GM21381 (cell line): ENCODE measurements around the gene ZC3H7B.

Experiments
- ATAC-seq: cut with Tn5 transposase; IDR thresholded peaks from one replicate; pipeline ENCODE4 v1.9.1; 2021; ENCODE audit warnings: mild to moderate bottlenecking, moderate library complexity; ENCODE audit not compliant: unreplicated experiment

The ZC3H7B gene

DNA sequence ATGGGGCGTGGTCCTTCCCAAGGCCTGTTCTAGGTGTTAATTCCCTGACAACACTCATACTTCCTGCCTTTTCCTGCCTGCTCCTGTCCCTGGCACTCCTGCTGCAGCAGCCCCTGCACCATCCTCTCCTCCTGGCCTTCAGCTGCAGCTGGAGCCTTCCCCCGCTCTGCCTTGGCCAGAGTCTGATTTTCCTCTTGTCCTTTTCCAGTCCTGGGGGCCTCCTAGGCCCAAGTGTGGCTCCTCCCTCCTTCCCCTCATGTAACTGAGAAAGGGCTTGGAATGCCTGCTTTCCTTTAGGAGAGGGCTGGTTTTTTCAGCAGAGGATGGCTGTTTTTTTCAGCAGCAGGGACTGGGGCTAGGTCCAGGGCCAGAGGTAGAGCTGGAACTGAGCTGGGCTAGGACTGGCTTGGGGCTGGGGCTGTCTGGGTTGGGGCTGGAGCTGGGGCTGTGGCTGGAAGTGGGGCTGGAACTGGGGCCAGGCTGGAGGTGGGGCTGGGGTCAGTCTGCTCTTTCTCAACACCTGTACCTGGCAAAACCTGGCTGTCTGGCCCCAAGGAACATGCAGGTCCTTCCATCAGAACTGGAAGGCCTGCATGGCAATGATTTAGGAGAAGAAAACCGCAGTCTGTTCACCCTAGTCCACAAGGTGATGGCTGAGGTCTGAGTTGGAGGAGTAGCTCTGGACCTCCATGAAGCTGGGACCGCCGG, 23.6 kb downstream of the ZC3H7B start:
- no peak for ATAC-seq

DNA sequence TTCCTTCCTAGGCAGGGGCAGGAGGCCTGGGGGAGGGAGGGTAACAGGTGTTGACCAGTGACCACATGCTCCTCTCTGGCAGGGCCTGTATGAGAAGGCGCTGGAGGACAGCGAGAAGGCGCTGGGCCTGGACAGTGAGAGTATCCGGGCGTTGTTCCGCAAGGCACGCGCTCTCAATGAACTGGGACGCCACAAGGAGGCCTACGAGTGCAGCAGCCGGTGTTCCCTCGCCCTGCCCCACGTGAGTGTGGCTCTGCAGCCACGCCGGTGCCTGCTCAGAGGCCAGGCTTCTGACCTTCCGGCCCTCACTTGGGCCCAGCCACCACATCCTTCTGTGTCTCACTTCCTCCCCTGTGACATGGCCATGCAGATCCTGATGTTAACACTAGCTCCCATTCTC, 25.8 kb downstream of the ZC3H7B start:
- ATAC-seq: no peak

DNA sequence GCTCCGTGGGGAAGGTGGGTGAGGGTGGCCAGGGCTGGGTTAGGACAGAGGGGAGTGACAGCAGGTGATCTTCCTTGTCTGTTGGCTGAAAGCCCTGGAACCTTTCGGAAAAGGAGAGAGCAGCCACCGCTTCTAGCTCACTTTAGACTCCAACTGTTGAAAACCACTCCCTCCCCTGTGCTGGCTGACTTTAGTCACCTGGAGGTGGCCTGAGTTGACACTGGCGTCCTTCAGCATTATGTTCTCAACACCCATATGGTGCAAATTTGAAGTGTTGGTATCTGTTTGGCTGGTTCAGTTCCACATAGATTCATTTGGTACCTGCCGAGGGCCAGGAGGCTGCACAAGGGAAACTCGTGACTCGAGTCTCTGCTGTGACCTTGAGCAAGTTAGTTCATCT, 28.8 kb downstream of the ZC3H7B start:
- ATAC-seq: no peak

DNA sequence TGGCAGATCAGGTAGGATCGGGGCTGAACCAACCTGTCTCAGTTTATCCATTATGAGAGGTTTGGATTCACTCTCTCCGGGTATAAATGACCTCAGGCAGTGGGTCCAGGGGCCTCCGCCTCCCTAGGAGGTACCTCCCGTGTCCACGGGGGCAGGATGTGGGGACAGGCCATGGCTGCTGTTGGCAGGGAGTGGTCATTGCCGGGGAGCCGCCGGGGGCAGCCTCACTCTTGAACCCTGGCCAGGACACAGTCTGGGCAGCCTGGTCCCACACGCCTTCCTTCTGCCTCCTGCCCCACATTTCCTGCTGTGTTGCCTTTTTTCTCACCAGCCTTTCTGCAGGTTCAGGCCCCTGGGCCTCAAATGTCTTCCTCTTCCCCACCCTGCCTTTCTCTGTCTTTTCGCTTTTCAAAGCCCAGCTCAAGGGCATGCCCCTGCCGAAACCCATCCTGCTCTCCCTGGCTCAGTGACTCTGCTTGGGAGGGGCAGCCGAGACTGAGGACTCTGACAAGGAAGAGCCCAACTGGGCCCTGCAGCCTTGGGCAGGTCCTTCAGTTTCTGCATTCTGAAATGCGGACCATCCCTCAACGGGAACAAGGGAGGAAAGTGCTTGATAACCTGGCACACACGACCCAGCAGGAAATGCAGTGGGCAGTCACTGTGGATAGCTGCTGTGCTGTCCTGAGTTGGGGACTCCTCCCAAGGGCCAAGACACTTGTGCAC, 31.1 kb downstream of the ZC3H7B start:
- ATAC-seq: no peak

DNA sequence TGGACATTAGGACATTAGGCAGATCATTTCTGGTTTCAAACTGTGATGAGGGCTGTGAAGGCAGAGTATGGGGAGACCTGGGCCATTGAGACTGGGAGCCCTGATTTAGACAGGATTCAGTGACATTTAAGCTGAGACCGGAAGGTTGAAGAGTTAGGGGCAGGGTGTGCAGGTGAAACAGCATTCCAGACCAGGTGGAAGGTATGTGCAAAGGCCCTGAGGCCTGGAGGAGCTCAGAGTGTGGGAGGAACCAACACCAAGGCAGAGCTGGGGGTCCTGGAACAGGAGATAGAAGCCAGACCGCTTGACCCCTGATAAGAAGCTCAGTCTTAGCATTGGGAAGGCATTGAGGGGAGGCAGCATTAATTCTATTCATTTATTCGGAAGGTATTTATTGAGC, 32.5 kb downstream of the ZC3H7B start:
- ATAC-seq: no peak

DNA sequence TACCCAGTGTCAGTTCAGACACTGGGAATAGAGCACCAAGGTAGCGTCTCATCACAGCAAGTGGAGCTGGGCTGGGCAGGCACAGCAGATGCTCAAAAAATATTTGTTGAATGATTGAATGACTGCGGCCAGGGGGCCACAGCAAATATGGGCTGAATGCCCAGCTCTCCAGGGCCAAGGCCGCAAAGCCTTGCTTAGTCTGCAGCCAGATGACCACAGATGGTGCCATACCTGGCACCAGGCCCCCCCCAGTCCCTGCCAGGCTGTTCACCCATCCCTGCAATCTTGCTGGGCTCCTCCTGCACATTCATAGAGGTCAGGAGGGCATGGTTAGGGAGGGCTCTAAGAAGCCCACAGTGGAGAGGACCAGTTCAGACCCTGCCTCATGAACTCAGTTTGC, 32.9 kb downstream of the ZC3H7B start:
- ATAC-seq: no peak

DNA sequence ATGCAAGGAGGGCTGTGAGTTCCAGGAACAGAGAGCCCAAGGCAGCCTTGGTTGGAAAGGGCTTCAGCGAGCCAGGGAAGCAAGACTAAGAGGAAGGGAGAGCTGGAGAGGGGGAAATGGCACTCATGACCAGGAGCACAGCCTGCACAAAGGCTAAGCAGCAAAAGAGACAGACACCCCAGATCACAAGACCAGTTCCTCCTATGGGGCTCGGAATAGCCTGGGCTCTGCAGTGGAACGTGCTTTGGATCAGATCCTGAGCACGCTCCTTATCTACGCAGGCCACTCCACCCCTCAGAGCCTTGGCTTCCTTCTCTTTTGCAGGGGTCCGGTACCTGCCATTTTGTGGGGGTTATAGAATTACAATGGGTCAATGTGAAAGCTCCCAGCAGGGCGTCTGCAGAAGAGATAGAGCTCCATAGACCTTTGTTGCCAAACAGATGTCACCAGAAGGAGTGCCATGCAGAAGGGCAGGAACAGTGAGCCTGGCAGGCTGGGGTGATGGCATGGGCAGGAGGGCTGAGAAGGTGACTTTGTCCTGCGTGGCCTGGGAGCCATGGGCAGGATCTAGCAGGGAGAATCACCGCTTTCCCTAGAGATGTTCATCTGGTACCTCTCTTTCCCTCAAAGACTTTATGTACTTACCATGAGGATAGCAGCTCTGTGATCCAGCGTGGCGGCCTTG, 33.8 kb downstream of the ZC3H7B start:
- no peak for ATAC-seq

DNA sequence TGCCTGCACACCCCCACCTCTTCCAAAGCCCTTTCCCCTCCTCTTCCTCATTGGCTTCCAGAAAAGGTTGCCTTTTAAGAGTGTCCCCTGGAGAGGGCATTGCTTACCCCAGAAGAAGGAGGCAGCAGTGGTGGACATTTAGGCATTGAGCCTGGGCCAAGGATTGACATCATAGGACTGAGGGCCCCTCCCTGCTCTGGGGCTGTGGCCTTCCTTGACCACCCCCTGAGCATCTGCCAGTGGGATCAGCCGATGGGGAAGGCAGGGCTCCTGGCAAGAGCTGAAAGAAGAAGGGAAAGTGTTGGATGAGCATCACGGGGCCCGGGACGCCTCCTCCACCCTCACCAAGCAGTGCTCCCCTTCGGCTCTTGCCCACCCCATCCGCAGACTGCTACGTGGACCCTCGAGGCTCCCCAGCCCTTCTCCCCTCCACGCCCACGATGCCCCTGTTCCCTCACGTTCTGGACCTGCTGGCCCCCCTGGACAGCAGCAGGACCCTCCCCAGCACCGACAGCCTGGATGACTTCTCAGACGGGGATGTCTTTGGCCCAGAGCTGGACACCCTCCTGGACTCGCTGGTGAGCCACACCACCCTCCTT, 37.4 kb downstream of the ZC3H7B start:
- no peak for ATAC-seq

DNA sequence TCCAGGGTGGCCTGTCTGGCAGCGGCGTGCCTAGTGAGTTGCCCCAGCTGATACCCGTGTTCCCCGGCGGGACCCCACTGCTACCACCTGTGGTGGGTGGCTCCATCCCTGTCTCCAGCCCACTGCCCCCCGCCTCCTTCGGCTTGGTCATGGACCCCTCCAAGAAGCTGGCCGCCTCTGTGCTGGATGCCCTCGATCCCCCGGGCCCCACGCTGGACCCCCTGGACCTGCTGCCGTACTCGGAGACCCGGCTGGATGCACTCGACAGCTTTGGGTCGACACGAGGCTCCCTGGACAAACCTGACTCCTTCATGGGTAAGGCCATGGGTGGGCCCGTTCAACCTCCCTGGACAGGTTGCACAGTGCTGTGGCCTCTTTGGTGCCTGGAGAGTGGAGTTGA, 38.5 kb downstream of the ZC3H7B start:
- ATAC-seq: no peak

DNA sequence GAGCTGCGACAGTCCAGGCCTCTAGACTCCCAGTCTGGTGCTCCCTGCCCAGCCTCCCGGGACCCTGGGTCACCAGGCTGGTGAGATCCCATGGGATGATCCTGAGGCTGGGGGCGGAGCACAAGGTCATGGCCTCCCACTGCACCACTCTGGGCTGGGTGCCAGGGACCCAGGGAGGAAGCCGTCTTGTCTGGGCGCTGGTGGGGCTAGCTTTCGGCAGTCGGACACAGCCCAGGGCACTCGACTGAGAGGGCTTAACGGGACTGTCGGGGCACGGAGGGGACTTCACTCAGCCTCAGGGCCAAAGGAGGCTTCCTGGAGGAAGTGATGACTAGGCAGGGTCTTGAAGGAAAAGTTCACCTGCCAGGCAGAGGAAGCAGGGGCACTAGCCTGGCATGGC, 39.0 kb downstream of the ZC3H7B start:
- no peak for ATAC-seq

DNA sequence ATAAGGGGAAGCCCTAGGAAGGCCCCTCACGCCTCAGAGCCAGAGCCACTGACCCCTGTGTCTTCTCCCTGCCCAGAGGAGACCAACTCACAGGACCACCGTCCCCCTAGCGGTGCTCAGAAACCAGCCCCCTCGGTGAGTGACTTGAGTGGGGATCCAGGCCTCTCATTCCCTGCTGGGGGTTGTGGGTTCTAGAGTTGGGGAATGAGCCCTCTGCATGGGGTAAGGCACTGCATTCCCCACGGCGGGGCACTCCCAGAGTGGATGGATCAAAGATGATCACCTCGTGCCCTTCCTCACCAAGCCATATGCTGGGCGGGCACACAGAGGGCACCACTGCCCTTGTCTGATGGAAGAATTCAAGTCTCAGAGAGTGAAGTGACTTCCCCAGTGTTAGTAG, 39.7 kb downstream of the ZC3H7B start:
- no peak for ATAC-seq

DNA sequence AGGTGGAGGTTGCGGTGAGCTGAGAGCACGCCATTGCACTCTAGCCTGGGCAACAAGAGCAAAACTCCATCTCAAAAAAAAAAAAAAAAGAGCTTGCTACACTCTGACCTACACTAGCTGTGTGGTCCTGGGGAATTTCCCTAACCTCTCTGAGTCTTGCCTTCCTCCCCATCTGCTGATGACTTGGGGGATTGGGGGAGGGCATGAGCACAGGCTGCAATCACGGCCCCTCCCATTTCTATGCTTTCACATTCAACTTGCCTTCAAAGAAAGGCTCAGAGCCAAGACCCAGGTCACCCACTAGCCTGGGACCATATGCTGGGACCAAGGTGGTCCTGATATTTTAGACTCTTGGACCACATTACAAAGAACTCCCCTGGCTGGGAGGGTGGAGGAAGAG, 40.7 kb downstream of the ZC3H7B start:
- ATAC-seq: no peak

DNA sequence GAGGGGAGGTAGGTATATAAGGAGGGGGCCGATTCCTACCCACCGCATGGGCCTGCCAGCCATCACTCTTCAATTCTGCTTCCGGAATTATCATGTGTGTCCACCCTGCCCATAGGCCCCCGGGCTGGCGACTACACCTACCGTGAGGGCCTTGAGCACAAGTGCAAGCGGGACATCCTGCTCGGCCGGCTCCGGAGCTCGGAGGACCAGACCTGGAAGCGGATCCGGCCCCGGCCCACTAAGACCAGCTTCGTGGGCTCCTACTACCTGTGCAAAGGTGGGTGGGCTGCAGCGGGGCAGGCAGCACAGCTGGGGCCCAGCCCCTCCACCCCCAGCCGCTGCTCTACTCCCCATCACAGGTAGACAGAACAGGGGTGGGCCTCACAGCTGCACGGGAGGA, 42.0 kb downstream of the ZC3H7B start:
- no peak for ATAC-seq

DNA sequence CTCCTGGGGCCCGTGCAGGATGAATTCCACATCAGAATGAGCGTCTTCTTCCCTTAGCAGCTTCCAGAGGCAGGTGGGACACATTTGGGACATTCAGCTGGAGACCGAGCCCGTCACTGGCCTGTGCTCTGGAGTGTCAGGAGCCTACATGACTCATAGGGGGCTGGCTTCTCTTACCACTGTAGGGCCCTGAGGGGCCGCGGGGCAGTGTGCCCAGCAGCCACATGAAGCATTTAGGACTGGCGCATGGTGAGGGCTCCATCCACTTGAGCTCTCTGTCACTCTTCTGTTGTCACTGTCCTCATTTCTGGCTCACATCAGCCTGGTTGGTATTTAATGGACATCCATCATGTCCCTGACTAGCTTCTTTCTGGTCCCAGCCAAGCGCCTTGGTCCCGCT, 42.4 kb downstream of the ZC3H7B start:
- ATAC-seq: no peak

DNA sequence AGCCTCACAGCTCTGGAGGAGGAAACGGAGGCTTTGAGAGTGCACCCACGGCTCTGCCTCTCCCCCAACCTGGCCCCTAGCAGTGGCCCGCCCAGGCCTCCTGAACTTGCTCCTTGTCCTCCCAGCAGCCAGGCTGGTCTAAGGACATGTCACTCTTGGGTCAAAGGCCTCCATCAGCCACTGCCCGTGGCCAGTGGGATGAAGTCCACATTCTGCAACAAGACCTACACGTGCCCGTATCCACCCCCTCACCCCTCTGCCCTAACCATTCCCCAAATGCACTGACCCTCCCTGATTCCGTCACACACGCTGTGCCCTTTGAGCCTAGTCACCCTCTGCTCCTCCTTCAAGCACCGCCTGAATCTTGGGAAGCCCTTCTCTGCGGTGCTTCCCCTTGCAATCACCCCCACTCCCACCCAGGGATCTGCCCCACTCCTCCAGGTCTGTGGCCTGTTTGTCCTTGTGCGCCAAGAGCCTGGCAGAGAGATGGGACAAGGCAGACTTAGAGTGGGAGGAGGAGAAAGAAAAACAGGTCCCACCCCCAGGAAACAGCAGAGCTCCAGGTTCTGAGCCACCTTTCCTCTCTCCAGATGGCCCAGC, 43.0 kb downstream of the ZC3H7B start:
- ATAC-seq: no peak

DNA sequence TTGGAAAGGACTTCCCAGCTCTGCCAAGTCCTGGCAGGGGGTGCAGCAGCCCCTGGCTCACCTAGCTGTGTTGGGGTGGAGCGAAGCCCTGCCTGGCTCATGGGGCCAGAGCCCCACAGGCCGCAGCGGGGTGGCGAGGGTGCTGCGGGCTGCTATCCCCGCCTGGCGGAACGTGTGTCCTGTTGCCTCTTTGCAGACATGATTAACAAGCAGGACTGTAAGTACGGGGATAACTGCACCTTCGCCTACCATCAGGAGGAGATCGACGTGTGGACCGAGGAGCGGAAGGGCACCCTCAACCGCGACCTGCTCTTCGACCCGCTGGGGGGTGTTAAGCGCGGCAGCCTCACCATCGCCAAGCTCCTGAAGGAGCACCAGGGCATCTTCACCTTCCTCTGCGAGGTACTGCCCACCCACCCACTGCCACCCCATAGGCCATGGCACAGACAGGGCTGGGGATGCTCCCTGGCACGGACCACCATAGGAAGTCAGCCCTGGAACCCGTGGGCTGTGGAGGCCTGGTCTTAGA, 44.5 kb downstream of the ZC3H7B start:
- no peak for ATAC-seq

DNA sequence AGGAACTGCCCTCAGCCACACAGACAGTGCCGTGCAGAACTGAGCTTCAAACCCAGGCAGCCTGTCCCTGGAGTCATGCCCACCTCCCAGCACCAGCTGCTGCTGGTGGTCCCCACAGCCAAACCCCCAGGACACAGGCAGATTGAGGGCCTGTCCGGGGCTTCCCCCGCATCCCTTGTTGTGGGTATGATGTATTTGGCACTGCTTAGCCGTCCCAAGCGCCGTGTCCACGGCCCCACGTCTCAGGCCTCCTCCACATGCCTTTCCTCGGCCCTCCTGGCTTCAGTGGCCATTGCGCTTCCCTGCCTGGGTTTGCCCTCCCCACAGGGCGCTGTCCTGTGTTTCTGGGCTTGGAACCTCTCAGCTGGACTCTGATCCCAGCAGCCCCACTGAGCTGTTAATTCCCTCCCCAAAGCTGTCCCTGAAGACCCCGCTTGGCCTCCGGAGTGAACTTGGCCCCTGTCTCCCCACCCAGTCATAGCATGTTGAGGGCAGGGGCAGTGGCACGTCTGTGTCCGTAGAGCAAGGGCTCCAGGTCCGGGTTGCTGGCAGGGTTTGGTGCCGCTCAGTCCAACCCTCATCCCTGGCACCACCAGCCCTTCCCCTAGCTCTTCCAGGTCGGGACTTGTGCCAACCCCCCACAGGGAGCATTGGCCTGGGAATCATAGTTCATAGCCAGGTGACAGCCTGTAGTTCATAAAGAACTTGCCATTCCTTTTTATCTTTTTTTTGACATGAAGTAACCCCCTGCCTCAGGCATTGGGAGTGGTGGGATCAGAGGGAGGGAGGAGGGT, 45.9 kb downstream of the ZC3H7B start:
- no peak for ATAC-seq

DNA sequence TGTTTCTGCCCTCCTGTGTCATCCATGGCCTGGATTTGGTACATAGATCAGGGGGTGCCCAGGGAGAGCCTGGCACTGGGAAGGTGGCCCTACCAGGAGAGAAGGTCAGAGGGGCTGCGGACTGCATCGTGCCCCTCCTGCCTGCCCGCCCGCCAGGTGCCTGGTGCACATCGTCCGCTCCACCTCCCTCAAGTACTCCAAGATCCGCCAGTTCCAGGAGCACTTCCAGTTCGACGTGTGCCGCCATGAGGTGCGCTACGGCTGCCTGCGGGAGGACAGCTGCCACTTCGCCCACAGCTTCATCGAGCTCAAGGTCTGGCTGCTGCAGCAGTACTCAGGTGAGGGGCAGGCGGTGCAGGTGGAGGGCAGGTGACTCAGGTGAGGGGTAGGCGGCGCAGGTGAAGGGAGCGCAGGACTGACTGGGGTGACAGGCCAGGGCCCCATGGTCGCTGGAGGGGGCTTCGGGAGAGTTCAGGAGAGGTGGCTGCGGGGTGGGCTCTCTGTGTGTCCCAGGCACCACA, 47.7 kb downstream of the ZC3H7B start:
- ATAC-seq: no peak

DNA sequence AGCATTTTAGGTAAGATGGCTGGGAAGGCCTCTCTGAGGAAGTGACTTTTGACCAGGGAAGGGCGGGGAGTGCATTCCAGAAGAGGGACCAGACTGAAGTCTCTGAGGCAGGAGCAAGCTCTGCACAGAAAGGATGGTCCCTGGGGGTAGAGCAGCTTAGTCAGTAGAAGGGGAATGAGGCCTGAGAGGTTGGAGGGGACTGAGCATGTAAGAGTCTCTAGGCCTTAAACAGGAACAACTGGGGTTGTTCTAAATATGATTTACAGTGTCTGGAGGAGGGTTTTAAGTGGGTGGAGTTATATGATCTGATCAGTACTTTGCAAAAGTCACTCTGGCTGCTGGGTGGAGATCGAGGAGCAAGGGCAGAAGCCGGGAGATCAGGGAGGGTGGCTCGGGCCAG, 48.8 kb downstream of the ZC3H7B start:
- no peak for ATAC-seq

DNA sequence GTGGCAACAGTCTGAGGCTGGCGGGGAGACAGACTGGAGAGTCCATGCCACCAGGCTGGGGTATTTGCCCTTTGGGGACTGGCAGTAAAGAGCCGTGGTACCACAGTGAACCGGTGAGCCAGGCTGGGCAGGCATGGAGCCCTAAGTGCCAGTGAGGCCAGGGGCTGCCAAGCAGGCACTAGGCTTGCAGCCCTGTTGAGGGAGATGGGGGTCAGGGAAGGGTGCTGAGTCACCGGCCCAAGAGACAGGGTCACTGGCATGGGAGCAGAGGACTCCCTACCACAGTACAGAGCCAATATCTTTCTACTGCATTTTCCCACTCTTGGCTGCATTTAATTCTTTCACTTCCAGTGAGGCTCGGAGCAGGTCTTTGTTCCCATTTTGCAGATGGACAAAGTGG, 49.7 kb downstream of the ZC3H7B start:
- no peak for ATAC-seq
